Gastroesophageal sphincter (tissue), 4 donors: ENCODE measurements around the gene CCR8. TPM values are rescaled to one million over a fixed set of nuclear protein-coding genes. Genes with fewer than 3 reads are reported as not detected.

ENCODE experiments used
- ATAC-seq: fragments of 150-250 bp; one replicate; pipeline ENCODE4 v1.9.1; 2016; ENCODE audit warnings: mild to moderate bottlenecking, moderate library complexity
- H3K27ac ChIP-seq, 4 donors: fragments of 200-600 bp; sonication (generic) in 3 of 4; 1 replicate in 3 of 4; 2 replicates in 1 of 4; pipeline ENCODE4 v1.5.1; 2016 to 2019
- H3K27me3 ChIP-seq: fragments of 200-600 bp; sonication (generic); one replicate; pipeline ENCODE4 v1.5.1; 2019
- H3K36me3 ChIP-seq, 2 donors: fragments of 200-600 bp; sonication (generic); one replicate each; pipeline ENCODE4 v1.5.1; 2019; ENCODE audit warnings: control low read depth in 1 of 2
- H3K4me1 ChIP-seq, 3 donors: fragments of 200-600 bp; sonication (generic); 1 replicate in 2 of 3; 2 replicates in 1 of 3; pipeline ENCODE4 v1.5.1; 2016 to 2019; ENCODE audit warnings: control low read depth in 2 of 3
- H3K4me3 ChIP-seq, 2 donors: fragments of 200-600 bp; sonication (generic); one replicate each; pipeline ENCODE4 v1.5.1; 2019; ENCODE audit warnings: mild to moderate bottlenecking in 1 of 2, moderate library complexity in 1 of 2
- H3K9me3 ChIP-seq, 3 donors: fragments of 200-600 bp; sonication (generic); one replicate each; pipeline ENCODE4 v1.5.1; 2017 to 2019; ENCODE audit warnings: control low read depth in 2 of 3
- CTCF ChIP-seq, 4 experiments: fragments of 200-600 bp in 2 of 4; fragments of 450-650 bp in 2 of 4; sonication (generic) in 1 of 4; IDR thresholded peaks; one replicate each; pipeline ENCODE4 v1.5.1; 2017 to 2019; ENCODE audit warnings: antibody characterized with exemption in 4 of 4, mild to moderate bottlenecking in 2 of 4, moderate library complexity in 2 of 4
- EP300 ChIP-seq: sonication (generic); formaldehyde crosslinking; IDR thresholded peaks from one replicate; pipeline ENCODE4 v1.6.1; 2017; ENCODE audit warnings: antibody characterized with exemption, mild to moderate bottlenecking
- POLR2A ChIP-seq, 2 donors: fragments of 450-650 bp; IDR thresholded peaks; one replicate each; pipeline ENCODE4 v1.6.1; 2017; ENCODE audit warnings: antibody characterized with exemption in 2 of 2, mild to moderate bottlenecking in 2 of 2, moderate library complexity in 1 of 2
- POLR2AphosphoS5 ChIP-seq: sonication (generic); formaldehyde crosslinking; IDR thresholded peaks from one replicate; pipeline ENCODE4 v1.6.1; 2017; ENCODE audit warnings: antibody characterized with exemption
- WGBS, 2 donors: methylation state at CpG; one replicate each; pipeline ENCODE4 v1.1.5; 2018; ENCODE audit warnings: low coverage in 1 of 2; 5-methylcytosine and 5-hydroxymethylcytosine counted together
- total RNA-seq, 4 donors: library from RNA; depleted of rRNA; stranded (reverse); fragments of >200 nt; gene quantifications; one replicate each; pipeline ENCODE4 v1.1.0, GENCODE V29; 2016

CCR8 gene
- total RNA-seq, 4 donors from 2014 or later, result not detected

GRCh38 chr3:39284457-39284881 is 45.0 kb upstream of the CCR8 start:
- ATAC-seq, result no peak
- 62 to 70% methylated on average over 5 of the region's 5 CpGs for WGBS, 2 donors
- Histone ChIP-seq H3K4me1 (no peaks in the 10 kb centered on the region), H3K4me3 (no peak overlapping the region), H3K9me3 (no peaks in the 10 kb centered on the region), H3K27ac (no peak overlapping the region), H3K36me3 (no peaks in the 10 kb centered on the region), H3K27me3 (no peaks in the 10 kb centered on the region)
- TF ChIP-seq POLR2A (IDR thresholded peaks at IDR 0.05) (no peak), POLR2AphosphoS5 (no peak), CTCF (IDR thresholded peaks at IDR 0.05) (no peak), EP300 (no peak)

GRCh38 chr3:39285332-39285731 is 44.2 kb upstream of the CCR8 start:
- no peak overlapping the region for H3K4me3 ChIP-seq
- no peaks in the 10 kb centered on the region for H3K36me3 ChIP-seq
- TF ChIP-seq CTCF (IDR thresholded peaks at IDR 0.05), result no peak
- no peak for TF ChIP-seq POLR2AphosphoS5
- TF ChIP-seq POLR2A (IDR thresholded peaks at IDR 0.05), result no peak
- TF ChIP-seq EP300, result no peak
- no peak overlapping the region for H3K27ac ChIP-seq
- no peak for ATAC-seq
- no peaks in the 10 kb centered on the region for H3K4me1 ChIP-seq
- no peaks in the 10 kb centered on the region for H3K9me3 ChIP-seq
- no peaks in the 10 kb centered on the region for H3K27me3 ChIP-seq

- ATAC-seq, result no peak
Observed at GRCh38 chr3:39286771-39287170, 42.7 kb upstream of the CCR8 start.

GRCh38 chr3:39287216-39288164 is 42.0 kb upstream of the CCR8 start:
- no peaks in the 10 kb centered on the region for H3K4me1 ChIP-seq
- WGBS, 2 donors, result 56 to 63% methylated on average over 7 to 8 of the region's 8 CpGs
- no peaks in the 10 kb centered on the region for H3K27me3 ChIP-seq
- H3K36me3 ChIP-seq, result no peaks in the 10 kb centered on the region
- no peak overlapping the region for H3K27ac ChIP-seq
- no peaks in the 10 kb centered on the region for H3K9me3 ChIP-seq
- TF ChIP-seq EP300 (no peak), POLR2AphosphoS5 (no peak), CTCF (IDR thresholded peaks at IDR 0.05) (no peak), POLR2A (IDR thresholded peaks at IDR 0.05) (no peak)
- no peak overlapping the region for H3K4me3 ChIP-seq
- no peak for ATAC-seq

More at GRCh38 chr3:39286771-39287170, 42.7 kb upstream of the CCR8 start:
- no peaks in the 10 kb centered on the region for H3K36me3 ChIP-seq
- 67 to 81% methylated on average over 3 of the region's 3 CpGs for WGBS, 2 donors
- H3K4me3 ChIP-seq, result no peak overlapping the region
- H3K9me3 ChIP-seq, result no peaks in the 10 kb centered on the region
- H3K27me3 ChIP-seq, result no peaks in the 10 kb centered on the region
- no peak overlapping the region for H3K27ac ChIP-seq
- H3K4me1 ChIP-seq, result no peaks in the 10 kb centered on the region
- TF ChIP-seq POLR2A (IDR thresholded peaks at IDR 0.05) (no peak), CTCF (IDR thresholded peaks at IDR 0.05) (no peak), EP300 (no peak), POLR2AphosphoS5 (no peak)

- no peaks in the 10 kb centered on the region for H3K36me3 ChIP-seq
- ATAC-seq, result peak; percentile 75
- H3K27ac ChIP-seq, result no peak overlapping the region
- H3K9me3 ChIP-seq, result no peaks in the 10 kb centered on the region
- 13% methylated on average over 1 of the region's 3 CpGs; no CpG with 5 or more reads in 1 of the 2 donors for WGBS, 2 donors
- no peak overlapping the region for H3K4me3 ChIP-seq
- TF ChIP-seq CTCF (IDR thresholded peaks at IDR 0.05) (peak; percentile 52 to 92 (median 77)), POLR2A (IDR thresholded peaks at IDR 0.05) (no peak), POLR2AphosphoS5 (no peak)
- no peaks in the 10 kb centered on the region for H3K27me3 ChIP-seq
- no peaks in the 10 kb centered on the region for H3K4me1 ChIP-seq
Observed at GRCh38 chr3:39288300-39288808, 41.2 kb upstream of the CCR8 start.
